GM12873 (cell line): ENCODE results near the gene SCGN.

Experiments
- CTCF ChIP-seq: IDR thresholded peaks from 2 replicates; pipeline ENCODE4 v1.5.1; 2012; ENCODE audit warnings: low read depth, mild to moderate bottlenecking, moderate library complexity, low read length, control low read depth; ENCODE audit not compliant: insufficient read depth; ENCODE audit errors: missing control alignments

SCGN gene

GRCh38 chr6:25706314-25707014 lies 54.4 kb downstream of the SCGN start:
- TF ChIP-seq CTCF, result no peak

- no peak for TF ChIP-seq CTCF
Measured at GRCh38 chr6:25709761-25710160, 57.7 kb downstream of the SCGN start.

GRCh38 chr6:25710287-25710686 lies 58.3 kb downstream of the SCGN start:
- no peak for TF ChIP-seq CTCF

GRCh38 chr6:25713824-25714223 lies 61.8 kb downstream of the SCGN start:
- no peak for TF ChIP-seq CTCF

GRCh38 chr6:25714765-25715164 lies 62.8 kb downstream of the SCGN start:
- TF ChIP-seq CTCF, result no peak

- TF ChIP-seq CTCF, result no peak
Measured at GRCh38 chr6:25715794-25716193, 63.8 kb downstream of the SCGN start.

- TF ChIP-seq CTCF, result peak; percentile 40
Measured at GRCh38 chr6:25717866-25718740, 66.1 kb downstream of the SCGN start.
